Osteoblast (primary cell): ENCODE data around the gene TADA2B. TPM values are rescaled to one million over a fixed set of nuclear protein-coding genes. Genes with fewer than 3 reads are reported as not detected.

Experiments used
- DNase-seq: peaks from one replicate; pipeline ENCODE4 v3.0.0; 2011; ENCODE audit warnings: low spot score, mixed read lengths; ENCODE audit not compliant: insufficient read length; ENCODE audit errors: missing footprints
- H2AFZ ChIP-seq: 2 replicates; pipeline ENCODE4 v1.6.0; 2011; ENCODE audit warnings: mild to moderate bottlenecking, low read length
- H3K27ac ChIP-seq: 2 replicates; pipeline ENCODE4 v1.5.1; 2011; ENCODE audit warnings: mild to moderate bottlenecking, low read depth, low read length, moderate library complexity
- H3K27me3 ChIP-seq: 2 replicates; pipeline ENCODE4 v1.6.0; 2012; ENCODE audit warnings: mild to moderate bottlenecking, control low read depth, inconsistent platforms, low read length, moderate library complexity; ENCODE audit not compliant: insufficient read depth
- H3K36me3 ChIP-seq: 2 replicates; pipeline ENCODE4 v1.5.1; 2011; ENCODE audit warnings: mild to moderate bottlenecking, low read length, control low read depth, moderate library complexity; ENCODE audit not compliant: insufficient read depth
- H3K4me1 ChIP-seq: 2 replicates; pipeline ENCODE4 v1.5.1; 2011; ENCODE audit warnings: mild to moderate bottlenecking, low read length, control low read depth, moderate library complexity; ENCODE audit not compliant: insufficient read depth
- H3K4me2 ChIP-seq: 2 replicates; pipeline ENCODE4 v1.6.0; 2011; ENCODE audit warnings: mild to moderate bottlenecking, low read length; ENCODE audit not compliant: insufficient read depth
- H3K4me3 ChIP-seq: fragments of 200-600 bp; sonication (generic); 3 replicates; pipeline ENCODE4 v1.5.1; 2012; ENCODE audit warnings: mild to moderate bottlenecking, low read length, inconsistent platforms; ENCODE audit not compliant: insufficient read depth
- H3K79me2 ChIP-seq: 2 replicates; pipeline ENCODE4 v1.6.0; 2012; ENCODE audit warnings: mild to moderate bottlenecking, low read length, control low read depth, inconsistent platforms; ENCODE audit not compliant: insufficient read depth
- H3K9me3 ChIP-seq: 2 replicates; pipeline ENCODE4 v1.5.1; 2011; ENCODE audit warnings: low read depth, low read length, control low read depth
- H4K20me1 ChIP-seq: 2 replicates; pipeline ENCODE4 v1.6.0; 2012; ENCODE audit warnings: mild to moderate bottlenecking, low read length, control low read depth; ENCODE audit not compliant: insufficient read depth
- CTCF ChIP-seq: IDR thresholded peaks from 2 replicates; pipeline ENCODE4 v1.5.1; 2011; ENCODE audit warnings: mild to moderate bottlenecking, low read depth, low read length, moderate library complexity; ENCODE audit errors: extremely low read depth
- total RNA-seq: library from RNA; depleted of rRNA; stranded (reverse); fragments of >200 nt; gene quantifications from 2 replicates; pipeline ENCODE4 v1.2.3, GENCODE V29; 2012

Gene TADA2B
- total RNA-seq, 1 donor: 13.0 TPM

DNA sequence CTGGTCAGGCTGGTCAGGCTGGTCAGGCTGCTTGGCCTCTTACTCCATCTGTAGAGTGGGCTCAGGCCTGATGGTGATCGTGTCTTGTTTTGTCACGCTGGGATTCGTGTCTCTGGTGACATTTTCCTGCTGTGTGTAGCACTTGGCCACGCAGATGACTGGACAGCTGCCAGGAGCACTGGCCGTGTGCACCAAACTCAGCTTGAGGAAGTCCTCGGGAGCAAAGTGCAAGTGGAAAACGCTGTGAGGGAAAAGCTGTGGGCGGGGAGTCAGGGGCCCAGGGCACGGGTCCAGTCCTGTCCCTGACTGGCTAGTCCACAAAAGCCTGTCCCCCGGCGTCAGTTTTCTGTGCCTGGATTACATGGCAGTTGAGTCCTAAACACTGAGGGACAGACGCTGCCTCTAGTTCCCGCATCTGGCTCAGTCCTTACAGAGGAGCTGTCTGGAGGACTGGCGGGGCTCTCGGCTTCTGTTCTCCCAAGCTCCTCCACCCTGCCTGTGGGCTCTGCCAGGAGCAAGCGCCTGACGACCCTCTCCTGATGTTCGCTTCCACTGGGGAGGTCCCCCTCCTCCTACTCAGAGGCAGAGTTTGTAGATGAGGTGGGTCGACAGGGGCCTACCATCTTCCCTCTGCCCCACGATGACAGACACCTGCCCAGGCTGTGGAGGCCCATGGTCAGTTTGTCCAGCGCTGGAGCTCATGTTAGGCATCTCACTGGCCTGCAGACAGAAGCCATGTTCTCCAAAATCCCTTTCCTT lies 60.6 kb downstream of the TADA2B start:
- Histone ChIP-seq H2AFZ (peak overlapping the region; percentile 29), H3K36me3 (no peaks in the 10 kb centered on the region), H3K4me2 (peak overlapping the region; percentile 92), H3K27ac (no peak overlapping the region), H3K79me2 (no peaks in the 10 kb centered on the region), H3K4me1 (peaks cover 7% of the 10 kb centered on the region), H3K4me3 (peak overlapping the region; percentile 76), H3K9me3 (no peaks in the 10 kb centered on the region), H3K27me3 (peaks cover 16% of the 10 kb centered on the region), H4K20me1 (no peaks in the 10 kb centered on the region)
- TF ChIP-seq CTCF: no peak
- peak; percentile 79 for DNase-seq

DNA sequence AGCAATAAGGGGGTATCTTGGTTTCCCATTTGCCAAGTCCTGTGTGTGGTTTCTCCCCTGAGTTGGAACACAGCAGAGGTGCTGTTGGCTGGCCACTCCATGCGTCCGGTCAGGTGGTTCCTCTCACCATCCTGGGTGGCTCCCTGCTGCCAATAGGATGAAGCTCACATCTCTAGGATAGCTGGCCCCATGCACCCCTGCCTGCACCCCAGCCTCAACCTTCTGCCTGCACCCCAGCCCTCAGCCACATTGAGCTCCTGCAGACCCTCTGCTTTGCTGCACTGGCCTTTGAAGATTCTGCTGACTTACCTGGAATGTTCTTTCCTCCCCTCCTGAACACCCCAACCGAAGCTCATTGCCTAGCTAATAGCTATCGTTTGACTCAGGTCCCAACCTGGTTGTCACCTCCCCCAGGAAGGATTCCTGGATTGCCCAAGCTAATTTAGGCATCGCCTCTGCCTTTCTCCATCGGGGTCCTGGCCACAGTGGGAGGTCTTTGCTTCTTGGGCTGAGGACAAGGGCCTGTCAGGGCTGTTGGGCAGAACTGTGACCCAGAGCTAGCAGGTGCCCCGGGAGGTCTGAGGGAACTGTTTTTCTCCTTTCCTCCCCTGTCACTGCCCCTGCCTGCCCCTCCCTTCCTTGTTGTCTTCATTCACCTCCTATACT lies 61.3 kb downstream of the TADA2B start:
- H3K27ac ChIP-seq: no peak overlapping the region
- H2AFZ ChIP-seq: no peak overlapping the region
- peaks cover 16% of the 10 kb centered on the region for H3K27me3 ChIP-seq
- H3K4me1 ChIP-seq: peaks cover 7% of the 10 kb centered on the region
- no peaks in the 10 kb centered on the region for H3K9me3 ChIP-seq
- no peaks in the 10 kb centered on the region for H3K36me3 ChIP-seq
- DNase-seq: peak; percentile 71
- no peaks in the 10 kb centered on the region for H4K20me1 ChIP-seq
- TF ChIP-seq CTCF: no peak
- H3K4me2 ChIP-seq: no peak overlapping the region
- no peak overlapping the region for H3K4me3 ChIP-seq
- no peaks in the 10 kb centered on the region for H3K79me2 ChIP-seq

GRCh38 chr4:7105276-7105675 lies 62.1 kb downstream of the TADA2B start:
- no peaks in the 10 kb centered on the region for H4K20me1 ChIP-seq
- H3K4me1 ChIP-seq: peaks cover 7% of the 10 kb centered on the region
- no peak overlapping the region for H3K4me3 ChIP-seq
- H3K79me2 ChIP-seq: no peaks in the 10 kb centered on the region
- no peak overlapping the region for H3K4me2 ChIP-seq
- no peaks in the 10 kb centered on the region for H3K9me3 ChIP-seq
- H3K27ac ChIP-seq: no peak overlapping the region
- no peak for DNase-seq
- H2AFZ ChIP-seq: no peak overlapping the region
- H3K36me3 ChIP-seq: no peaks in the 10 kb centered on the region
- TF ChIP-seq CTCF: no peak
- peaks cover 16% of the 10 kb centered on the region for H3K27me3 ChIP-seq

- Histone ChIP-seq H3K27me3 (peaks cover 16% of the 10 kb centered on the region), H3K4me3 (no peak overlapping the region), H4K20me1 (no peaks in the 10 kb centered on the region), H3K4me1 (peaks cover 7% of the 10 kb centered on the region), H3K4me2 (no peak overlapping the region), H2AFZ (no peak overlapping the region), H3K79me2 (no peaks in the 10 kb centered on the region), H3K36me3 (no peaks in the 10 kb centered on the region), H3K9me3 (no peaks in the 10 kb centered on the region), H3K27ac (no peak overlapping the region)
- no peak for TF ChIP-seq CTCF
- peak; percentile 64 for DNase-seq
Observed at GRCh38 chr4:7107166-7107905, 64.2 kb downstream of the TADA2B start.
